ENCODE data around the gene CTBP2. TPM values are rescaled to one million over a fixed set of nuclear protein-coding genes. Genes with fewer than 3 reads are reported as not detected.

Gene CTBP2
- total RNA-seq, 2 experiments from 2014 or later: 0.27 to 0.29 TPM

DNA sequence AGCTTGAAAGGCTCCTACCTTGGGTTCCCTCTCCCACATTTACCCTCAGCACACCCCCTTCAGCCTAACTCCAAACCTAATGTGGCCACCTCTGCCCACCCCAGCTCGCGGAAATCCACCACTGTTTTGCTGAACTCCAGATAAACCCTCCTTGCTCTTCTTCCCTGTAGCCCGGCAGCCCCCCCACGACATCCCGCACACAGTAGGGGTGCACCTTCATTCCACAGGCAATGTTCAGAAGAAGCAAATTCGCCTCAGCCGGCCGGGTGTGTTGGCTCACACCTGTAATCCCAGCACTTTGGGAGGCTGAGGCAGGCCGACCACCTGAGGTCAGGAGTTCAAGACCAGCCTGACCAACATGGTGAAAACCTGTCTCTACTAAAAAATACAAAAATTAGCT, 17.4 kb downstream of the CTBP2 start:
- ChIA-PET CTCF (no interaction called here), POLR2A (no interaction called here)
- Mint-ChIP-seq H3K4me1 (ENCODE audit: low read depth) (no peaks in the 10 kb centered on the region), H3K27ac (no peak overlapping the region), H3K27me3 (peaks cover 21% of the 10 kb centered on the region), H3K9me3 (no peaks in the 10 kb centered on the region), H3K4me3 (no peak overlapping the region), H3K36me3 (no peaks in the 10 kb centered on the region)
- no peak for DNase-seq
- intact Hi-C loops (cut with micrococcal nuclease): no loop called here

DNA sequence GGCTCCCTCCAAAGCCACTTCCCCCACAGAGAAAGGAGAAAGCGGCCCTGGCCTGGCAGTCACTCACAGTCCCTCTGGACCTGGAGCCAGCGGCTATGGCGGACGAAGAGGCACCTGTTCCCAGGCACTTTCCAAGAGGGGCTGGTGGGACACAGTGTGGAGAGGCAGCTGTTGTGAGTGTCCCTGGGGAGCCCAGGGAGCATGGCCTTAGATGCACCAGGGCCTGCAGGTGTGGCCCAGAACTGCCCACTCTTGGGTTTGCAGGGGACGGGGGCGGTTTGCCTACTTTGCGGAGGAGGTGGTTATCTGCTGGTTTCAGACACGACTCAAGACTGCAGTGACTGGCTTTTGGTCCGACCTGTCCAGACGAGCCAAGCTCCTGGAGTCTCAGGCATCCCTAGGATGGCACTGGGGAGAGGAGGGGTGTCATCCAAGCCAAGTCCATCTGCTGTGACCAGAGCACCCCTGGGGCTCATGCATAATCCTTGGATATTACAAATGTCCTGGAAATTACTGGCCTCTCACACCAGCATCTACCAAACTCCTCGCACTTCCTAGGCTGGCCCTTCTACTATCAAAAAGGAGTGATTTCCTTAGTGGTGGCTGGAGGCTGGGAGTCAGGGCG, 18.4 kb downstream of the CTBP2 start:
- DNase-seq: no peak
- H3K4me1 Mint-ChIP-seq (ENCODE audit: low read depth): no peaks in the 10 kb centered on the region
- intact Hi-C loops (cut with micrococcal nuclease): no loop called here
- peaks cover 15% of the 10 kb centered on the region for H3K27me3 Mint-ChIP-seq
- no peaks in the 10 kb centered on the region for H3K36me3 Mint-ChIP-seq
- H3K9me3 Mint-ChIP-seq: no peaks in the 10 kb centered on the region
- ChIA-PET CTCF (no interaction called here), POLR2A (no interaction called here)
- H3K27ac Mint-ChIP-seq: no peak overlapping the region
- H3K4me3 Mint-ChIP-seq: no peak overlapping the region

DNA sequence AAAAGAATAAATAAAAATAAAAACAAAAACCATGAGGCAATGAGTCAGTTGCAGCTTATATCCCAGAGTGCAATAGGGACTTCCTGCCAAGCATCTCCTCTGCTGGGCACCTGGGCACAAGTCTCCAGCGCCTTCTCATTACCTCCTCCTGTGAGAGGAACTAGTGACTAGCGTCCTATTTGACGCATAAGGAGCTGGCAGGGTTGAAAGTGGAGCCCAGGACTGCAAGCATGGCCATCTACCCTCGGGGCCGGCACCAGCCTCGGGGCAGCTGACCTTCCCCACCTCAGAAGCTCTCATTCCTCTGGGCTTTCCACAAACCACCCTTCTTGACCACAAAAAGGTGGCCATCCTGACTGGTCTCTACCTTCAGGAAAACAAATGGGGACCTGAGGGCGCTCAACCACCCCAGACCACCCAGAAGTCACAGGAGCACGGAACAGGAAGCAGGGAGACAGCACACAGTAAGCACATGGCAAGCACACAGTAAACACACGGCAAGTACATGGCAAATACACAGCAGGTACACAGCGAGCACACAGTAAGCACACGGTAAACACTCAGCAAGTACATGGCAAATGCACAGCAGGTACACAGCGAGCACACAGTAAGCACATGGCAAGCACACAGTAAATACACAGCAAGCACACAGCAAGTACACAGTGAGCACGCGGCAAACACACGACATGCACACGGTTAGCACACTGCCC, 19.1 kb downstream of the CTBP2 start:
- intact Hi-C loops (cut with micrococcal nuclease): no loop called here
- POLR2A ChIA-PET: no interaction called here
- no peaks in the 10 kb centered on the region for H3K36me3 Mint-ChIP-seq
- H3K4me3 Mint-ChIP-seq: no peak overlapping the region
- no peak overlapping the region for H3K27ac Mint-ChIP-seq
- no peak for DNase-seq
- H3K27me3 Mint-ChIP-seq: peaks cover 11% of the 10 kb centered on the region
- no peaks in the 10 kb centered on the region for H3K4me1 Mint-ChIP-seq (ENCODE audit: low read depth)
- CTCF ChIA-PET: no interaction called here
- no peaks in the 10 kb centered on the region for H3K9me3 Mint-ChIP-seq

DNA sequence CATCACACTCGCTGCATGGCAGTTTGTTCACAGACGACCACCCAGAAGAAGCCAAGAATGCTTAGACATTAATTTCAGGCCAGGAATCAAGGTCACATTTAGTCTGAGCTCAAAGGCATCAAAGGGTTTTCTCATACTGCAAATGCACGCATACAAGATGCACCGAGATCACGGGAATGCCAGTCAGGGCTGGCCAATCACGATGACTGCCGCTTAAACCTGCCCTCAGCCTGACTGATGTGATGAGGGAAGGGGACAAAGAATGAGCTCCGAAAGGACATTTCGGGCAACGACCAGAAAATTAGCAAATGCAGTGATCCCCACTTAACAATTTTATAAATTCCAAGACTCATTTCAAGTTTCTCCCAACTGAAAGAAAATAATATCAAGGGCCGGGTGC, 20.2 kb downstream of the CTBP2 start:
- DNase-seq: no peak
- H3K9me3 Mint-ChIP-seq: no peaks in the 10 kb centered on the region
- H3K27me3 Mint-ChIP-seq: peaks cover 7% of the 10 kb centered on the region
- intact Hi-C loops (cut with micrococcal nuclease): no loop called here
- CTCF ChIA-PET: no interaction called here
- no peaks in the 10 kb centered on the region for H3K4me1 Mint-ChIP-seq (ENCODE audit: low read depth)
- no peak overlapping the region for H3K27ac Mint-ChIP-seq
- H3K4me3 Mint-ChIP-seq: no peak overlapping the region
- H3K36me3 Mint-ChIP-seq: no peaks in the 10 kb centered on the region
- POLR2A ChIA-PET: no interaction called here

DNA sequence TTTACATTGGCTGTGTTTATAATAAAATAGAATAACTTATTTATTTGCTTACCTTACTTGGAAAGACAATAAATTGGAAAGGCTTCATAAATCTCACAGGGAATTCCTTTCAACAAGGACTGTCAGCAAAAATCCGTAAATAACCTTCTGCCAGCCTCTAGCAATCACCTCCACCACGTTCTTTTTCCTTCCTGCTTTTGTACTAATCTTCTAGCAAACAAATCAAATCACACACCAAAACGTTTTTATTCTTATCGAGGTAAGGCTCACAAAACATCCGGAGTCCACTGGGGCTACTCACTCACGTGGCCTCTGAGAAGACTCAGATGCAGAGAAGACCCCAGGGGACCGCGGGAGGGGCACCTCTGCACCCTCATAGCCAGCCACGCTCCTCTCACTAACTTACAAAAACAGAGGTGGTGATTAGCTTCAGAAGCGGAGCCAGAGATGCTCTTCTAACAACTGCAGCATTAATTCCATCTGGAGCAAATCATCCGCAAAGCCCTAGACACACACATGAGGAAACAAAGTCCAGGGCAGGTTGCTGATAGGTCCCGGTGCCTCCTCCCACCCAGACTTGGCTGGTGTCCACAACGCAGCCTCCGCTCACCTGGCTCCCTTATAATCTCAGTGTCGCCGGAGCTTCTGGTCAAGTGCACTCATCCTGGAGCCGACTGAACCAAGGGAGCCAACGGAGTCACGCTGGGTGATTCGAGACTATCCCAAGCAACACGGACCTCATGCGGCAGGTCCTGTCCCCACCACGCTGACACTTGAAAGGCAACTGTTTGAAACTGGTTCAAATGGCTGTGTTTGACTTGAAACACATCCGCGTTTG, 22.5 kb downstream of the CTBP2 start:
- Mint-ChIP-seq H3K27me3 (peaks cover 2% of the 10 kb centered on the region), H3K9me3 (no peaks in the 10 kb centered on the region), H3K4me3 (no peak overlapping the region), H3K4me1 (ENCODE audit: low read depth) (no peaks in the 10 kb centered on the region), H3K36me3 (no peaks in the 10 kb centered on the region), H3K27ac (no peak overlapping the region)
- POLR2A ChIA-PET: no interaction called here
- no peak for DNase-seq
- CTCF ChIA-PET: no interaction called here
- intact Hi-C loops (cut with micrococcal nuclease): no loop called here

GRCh38 chr10:125136087-125136486, 24.3 kb downstream of the CTBP2 start:
- POLR2A ChIA-PET: no interaction called here
- Mint-ChIP-seq H3K4me3 (no peak overlapping the region), H3K27ac (no peak overlapping the region), H3K36me3 (no peaks in the 10 kb centered on the region), H3K27me3 (peaks cover 2% of the 10 kb centered on the region), H3K9me3 (peaks cover 4% of the 10 kb centered on the region), H3K4me1 (ENCODE audit: low read depth) (no peaks in the 10 kb centered on the region)
- CTCF ChIA-PET: no interaction called here
- intact Hi-C loops (cut with micrococcal nuclease): no loop called here
- no peak for DNase-seq

DNA sequence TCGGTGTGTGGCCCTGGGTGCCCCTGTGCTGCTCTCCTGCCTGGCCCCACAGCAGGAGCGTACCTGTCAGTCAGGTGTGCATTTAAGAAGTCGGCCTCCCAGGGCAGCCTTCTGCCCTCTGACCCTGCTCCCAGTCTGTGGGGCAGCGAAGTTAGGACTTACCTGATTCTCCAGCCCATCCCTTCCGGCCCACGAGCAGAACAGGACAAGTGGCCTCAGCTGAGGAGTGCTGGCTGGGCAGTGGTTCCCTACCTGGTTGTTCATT, 24.7 kb downstream of the CTBP2 start:
- no peaks in the 10 kb centered on the region for H3K4me1 Mint-ChIP-seq (ENCODE audit: low read depth)

GRCh38 chr10:125134916-125135770, 25.2 kb downstream of the CTBP2 start:
- Mint-ChIP-seq H3K27me3 (peaks cover 2% of the 10 kb centered on the region), H3K4me1 (ENCODE audit: low read depth) (no peaks in the 10 kb centered on the region), H3K36me3 (no peaks in the 10 kb centered on the region), H3K4me3 (no peak overlapping the region), H3K27ac (no peak overlapping the region), H3K9me3 (peaks cover 4% of the 10 kb centered on the region)
- CTCF ChIA-PET: no interaction called here
- POLR2A ChIA-PET: no interaction called here
- intact Hi-C loops (cut with micrococcal nuclease): loop anchor here (1.0 kb wide), 1 partner anchor 23 kb away; no protein-coding TSS in a partner anchor
- DNase-seq: no peak

More for the DNA sequence above, 24.7 kb downstream of the CTBP2 start:
- intact Hi-C loops (cut with micrococcal nuclease): loop anchor here (1.0 kb wide), 1 partner anchor 23 kb away; no protein-coding TSS in a partner anchor
- Mint-ChIP-seq H3K27ac (no peak overlapping the region), H3K27me3 (peaks cover 2% of the 10 kb centered on the region), H3K4me3 (no peak overlapping the region), H3K36me3 (no peaks in the 10 kb centered on the region), H3K9me3 (peaks cover 4% of the 10 kb centered on the region)
- ChIA-PET CTCF (no interaction called here), POLR2A (no interaction called here)
- DNase-seq: no peak

DNA sequence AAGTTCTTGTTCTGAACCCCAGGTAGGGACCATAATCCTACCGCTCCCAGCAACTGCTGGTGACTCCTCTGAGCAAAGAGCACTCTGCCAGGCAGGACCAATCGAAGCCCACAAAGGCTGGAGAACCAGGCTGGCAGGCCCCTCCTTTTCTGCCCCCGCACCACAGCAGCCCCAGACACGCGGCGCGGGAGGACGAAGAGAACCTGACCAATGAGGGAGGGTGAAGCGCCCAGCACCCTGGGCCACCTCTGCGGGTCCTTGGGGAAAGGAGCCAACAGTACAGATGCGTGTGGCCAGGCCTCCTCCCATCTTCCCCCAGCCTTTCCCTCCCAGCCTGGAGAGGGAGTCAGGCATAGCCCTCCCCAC, 25.9 kb downstream of the CTBP2 start:
- no peaks in the 10 kb centered on the region for H3K4me1 Mint-ChIP-seq (ENCODE audit: low read depth)
- H3K36me3 Mint-ChIP-seq: no peaks in the 10 kb centered on the region
- intact Hi-C loops (cut with micrococcal nuclease): no loop called here
- no peak for DNase-seq
- H3K27ac Mint-ChIP-seq: no peak overlapping the region
- no peak overlapping the region for H3K4me3 Mint-ChIP-seq
- CTCF ChIA-PET: no interaction called here
- POLR2A ChIA-PET: no interaction called here
- H3K9me3 Mint-ChIP-seq: peaks cover 4% of the 10 kb centered on the region
- H3K27me3 Mint-ChIP-seq: peaks cover 2% of the 10 kb centered on the region

- H3K4me1 Mint-ChIP-seq (ENCODE audit: low read depth): no peaks in the 10 kb centered on the region
- ChIA-PET CTCF (no interaction called here), POLR2A (no interaction called here)
- H3K27ac Mint-ChIP-seq: no peak overlapping the region
- H3K9me3 Mint-ChIP-seq: peaks cover 4% of the 10 kb centered on the region
- H3K4me3 Mint-ChIP-seq: no peak overlapping the region
- H3K36me3 Mint-ChIP-seq: no peaks in the 10 kb centered on the region
- peaks cover 2% of the 10 kb centered on the region for H3K27me3 Mint-ChIP-seq
- intact Hi-C loops (cut with micrococcal nuclease): no loop called here
- DNase-seq: no peak
Observed at GRCh38 chr10:125133696-125134482, 26.5 kb downstream of the CTBP2 start.

DNA sequence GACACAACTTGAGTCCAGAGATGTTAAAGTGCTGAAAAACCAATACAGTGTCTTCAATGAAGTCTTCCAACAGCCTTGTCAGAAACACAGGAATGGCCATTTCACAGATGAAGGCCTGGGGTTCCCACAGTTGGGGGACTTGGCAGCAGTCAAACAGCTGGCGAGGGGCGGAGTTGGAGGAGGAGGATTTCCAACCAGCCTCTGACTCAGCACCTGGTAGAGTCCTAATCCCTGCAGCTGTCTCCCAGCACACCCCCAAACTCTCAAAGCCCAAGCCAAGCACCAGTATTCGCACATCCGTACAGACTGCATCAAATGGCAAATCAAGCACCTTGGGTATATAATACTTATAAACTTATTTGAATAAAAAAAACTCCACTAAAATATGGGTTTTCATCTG, 28.0 kb downstream of the CTBP2 start:
- ChIA-PET CTCF (no interaction called here), POLR2A (no interaction called here)
- Mint-ChIP-seq H3K4me1 (ENCODE audit: low read depth) (no peaks in the 10 kb centered on the region), H3K36me3 (no peaks in the 10 kb centered on the region), H3K27ac (no peak overlapping the region), H3K27me3 (peaks cover 3% of the 10 kb centered on the region), H3K4me3 (no peak overlapping the region), H3K9me3 (peaks cover 4% of the 10 kb centered on the region)
- intact Hi-C loops (cut with micrococcal nuclease): no loop called here
- no peak for DNase-seq

DNA sequence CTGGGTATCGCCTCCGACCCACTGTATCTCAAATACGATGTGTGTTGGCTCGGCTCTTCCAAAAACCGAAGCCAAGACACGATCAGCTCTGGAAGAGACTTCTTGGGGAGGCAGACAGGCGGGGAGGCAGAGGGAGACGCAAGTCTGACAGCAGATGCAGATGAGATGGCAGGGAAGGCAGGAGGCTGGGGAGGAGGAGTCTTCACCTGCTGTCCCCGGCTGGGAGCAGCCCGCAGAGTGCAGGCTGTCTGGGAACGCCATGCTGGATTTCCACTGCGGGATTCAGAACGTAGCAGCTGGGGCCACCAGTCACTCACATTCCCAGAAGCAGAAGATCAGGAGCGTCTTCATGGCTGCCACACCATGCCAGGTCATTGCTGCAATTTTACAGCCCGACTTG, 29.4 kb downstream of the CTBP2 start:
- ChIA-PET POLR2A (no interaction called here), CTCF (no interaction called here)
- Mint-ChIP-seq H3K9me3 (peaks cover 4% of the 10 kb centered on the region), H3K4me1 (ENCODE audit: low read depth) (no peaks in the 10 kb centered on the region), H3K27ac (no peak overlapping the region), H3K4me3 (no peak overlapping the region), H3K36me3 (no peaks in the 10 kb centered on the region), H3K27me3 (peaks cover 2% of the 10 kb centered on the region)
- DNase-seq: no peak
- intact Hi-C loops (cut with micrococcal nuclease): no loop called here

Data from activated CD4-positive, alpha-beta memory T cell treated with anti-CD3 and anti-CD28 coated beads for 36 hours (primary cell).